ENCODE data around the gene KDM1A.
"Not testable (repeated sequence)": the region's sequence is repeated elsewhere in the genome, so short reads cannot be mapped to it uniquely, and the experiment has no call there.

KDM1A gene

DNA sequence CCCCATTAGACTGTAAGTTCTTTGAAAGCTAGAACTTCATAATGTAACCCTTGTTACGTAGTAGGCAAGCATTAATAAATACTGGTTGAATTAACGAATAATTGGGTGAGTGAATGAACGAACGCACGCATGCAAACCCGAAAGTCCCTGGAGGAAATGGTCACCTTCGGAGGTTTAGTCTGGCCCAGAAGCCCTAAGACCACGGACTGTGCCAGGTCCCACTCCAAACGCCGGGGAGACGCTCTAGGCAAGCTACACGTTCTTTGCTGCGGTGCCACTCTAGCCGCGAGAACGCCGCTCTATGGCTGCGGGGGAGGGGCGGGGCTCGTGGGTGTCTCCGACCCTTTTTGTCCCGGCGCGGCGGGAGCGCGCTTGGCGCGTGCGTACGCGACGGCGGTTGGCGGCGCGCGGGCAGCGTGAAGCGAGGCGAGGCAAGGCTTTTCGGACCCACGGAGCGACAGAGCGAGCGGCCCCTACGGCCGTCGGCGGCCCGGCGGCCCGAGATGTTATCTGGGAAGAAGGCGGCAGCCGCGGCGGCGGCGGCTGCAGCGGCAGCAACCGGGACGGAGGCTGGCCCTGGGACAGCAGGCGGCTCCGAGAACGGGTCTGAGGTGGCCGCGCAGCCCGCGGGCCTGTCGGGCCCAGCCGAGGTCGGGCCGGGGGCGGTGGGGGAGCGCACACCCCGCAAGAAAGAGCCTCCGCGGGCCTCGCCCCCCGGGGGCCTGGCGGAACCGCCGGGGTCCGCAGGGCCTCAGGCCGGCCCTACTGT is at the start of gene KDM1A:
TSS of gene KDM1A (plus strand) at position 375 of the 769 bp plus-strand sequence. CDS start at position 504, 129 bp downstream.
- peak; percentile 87 for DNase-seq (ENCODE audit: low read depth, low spot score)

DNA sequence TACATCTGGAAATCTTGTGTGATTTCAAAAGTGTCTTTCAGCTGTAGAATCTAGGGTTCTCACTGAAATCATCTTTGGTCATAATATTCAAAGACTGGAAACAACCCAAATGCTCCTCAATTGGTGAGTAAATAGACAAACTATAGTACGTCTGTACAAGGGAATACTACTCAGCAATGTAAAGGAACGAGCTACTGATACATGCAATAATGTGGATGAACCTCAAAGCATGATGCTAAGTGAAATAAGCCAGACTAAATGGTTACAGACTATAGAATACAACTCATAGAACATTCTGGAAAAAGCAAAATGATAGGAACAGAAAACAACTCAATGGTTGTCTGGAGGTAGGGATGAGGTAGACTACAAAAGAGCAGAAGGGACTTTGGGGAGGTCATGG is 49.2 kb upstream of the KDM1A start:
- DNase-seq (ENCODE audit: low read depth, low spot score): no peak

DNA sequence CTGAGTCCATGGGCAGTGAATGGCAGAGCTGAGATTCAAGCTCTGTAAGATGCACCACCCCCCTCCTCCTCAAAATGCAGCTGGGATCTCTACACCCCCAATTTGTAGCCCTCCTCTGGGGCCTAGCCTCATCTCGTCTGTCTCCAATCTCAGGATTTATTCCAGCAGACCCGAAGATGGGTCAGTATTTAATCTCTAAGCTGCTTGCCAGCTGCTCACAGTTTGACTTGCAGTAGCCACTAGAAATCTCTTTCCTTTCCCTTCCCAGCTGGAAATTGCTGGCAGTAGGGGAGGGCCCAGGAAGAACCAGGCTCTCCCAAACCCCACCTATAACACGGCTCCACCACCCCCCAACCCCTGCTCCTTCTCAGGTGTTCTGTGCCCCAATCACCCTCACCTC is 48.1 kb upstream of the KDM1A start:
- no peak for DNase-seq (ENCODE audit: low read depth, low spot score)

DNA sequence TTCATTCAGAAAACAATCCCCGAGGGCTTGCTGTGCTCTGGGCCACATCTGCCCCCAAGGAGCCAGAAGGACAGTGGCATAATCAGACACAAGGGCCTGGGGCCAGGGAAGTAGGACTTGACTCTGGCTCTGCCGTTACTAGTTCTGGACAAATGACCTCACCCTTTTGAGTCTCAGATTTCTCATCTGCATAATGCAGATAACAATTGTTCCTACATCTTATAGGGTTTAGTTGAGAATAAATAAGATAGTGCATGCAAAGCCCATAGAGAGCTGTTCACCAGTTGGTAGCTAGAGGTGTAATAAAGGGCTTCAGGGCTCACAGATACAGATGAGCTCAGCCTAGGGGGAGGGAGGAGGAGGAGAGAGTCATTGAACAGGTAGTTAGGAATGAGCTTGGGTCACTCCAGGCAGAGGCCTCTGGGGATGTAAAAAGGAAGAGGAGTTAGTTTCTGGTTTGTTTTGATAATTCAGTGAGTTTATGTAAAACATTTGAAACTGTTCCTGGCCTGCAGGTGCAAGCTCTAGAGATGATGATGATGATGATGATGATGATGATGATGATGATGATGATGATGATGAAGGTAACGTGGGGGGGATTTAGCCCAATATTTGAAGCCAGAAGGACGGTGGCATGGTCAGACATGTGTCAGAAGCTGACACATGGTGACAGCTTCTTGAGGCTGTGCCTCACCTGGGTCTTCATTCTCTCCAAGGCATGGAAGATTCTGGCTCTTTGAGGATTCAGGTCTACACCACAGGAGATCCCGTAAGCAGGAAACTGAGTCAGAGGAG is 47.5 kb upstream of the KDM1A start:
- DNase-seq (ENCODE audit: low read depth, low spot score): no peak

DNA sequence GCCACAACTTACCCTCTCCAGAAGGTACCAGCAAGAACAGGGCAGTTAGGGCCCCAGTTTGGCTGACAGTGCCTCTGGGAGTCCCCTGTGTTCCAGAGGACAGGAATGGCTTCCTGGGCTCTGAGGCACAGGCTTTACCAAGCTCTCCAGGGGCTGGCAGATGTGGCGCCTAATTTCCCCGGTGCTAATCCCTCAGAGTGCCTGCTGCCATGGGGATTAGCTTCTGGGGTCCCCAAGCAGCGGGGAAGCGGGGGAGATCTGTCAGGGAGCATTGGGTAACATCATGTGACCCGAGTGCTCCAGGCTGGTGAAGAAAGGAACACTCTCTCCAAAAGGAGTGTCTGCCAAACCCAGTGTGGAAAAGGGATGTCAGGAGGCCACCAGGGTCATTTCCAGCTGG is 46.5 kb upstream of the KDM1A start, which contains the start of gene LACTBL1:
TSS of gene LACTBL1 (minus strand) at position 107 of the 400 bp plus-strand sequence. CDS start 550 bp downstream, outside the sequence.
- DNase-seq (ENCODE audit: low read depth, low spot score): no peak

DNA sequence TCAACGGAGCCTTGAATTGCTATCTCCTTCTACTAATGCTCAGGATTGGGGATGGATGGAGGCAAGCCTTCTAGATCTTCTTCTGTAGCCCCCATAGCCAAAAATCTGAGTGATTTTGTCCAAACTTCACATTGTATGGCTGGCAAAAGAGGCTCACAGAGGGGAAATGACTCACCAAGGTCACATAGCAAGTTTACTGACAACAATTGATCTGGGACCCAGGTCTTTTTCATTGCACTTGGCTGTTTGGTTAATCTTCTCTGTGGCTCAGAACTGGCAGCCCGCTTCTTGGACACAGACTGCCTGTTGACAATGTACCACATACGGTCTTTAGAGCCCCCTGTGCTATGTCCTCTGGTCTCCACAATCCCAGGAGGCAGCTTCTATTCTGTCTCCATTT is 43.6 kb upstream of the KDM1A start:
- DNase-seq (ENCODE audit: low read depth, low spot score): no peak

DNA sequence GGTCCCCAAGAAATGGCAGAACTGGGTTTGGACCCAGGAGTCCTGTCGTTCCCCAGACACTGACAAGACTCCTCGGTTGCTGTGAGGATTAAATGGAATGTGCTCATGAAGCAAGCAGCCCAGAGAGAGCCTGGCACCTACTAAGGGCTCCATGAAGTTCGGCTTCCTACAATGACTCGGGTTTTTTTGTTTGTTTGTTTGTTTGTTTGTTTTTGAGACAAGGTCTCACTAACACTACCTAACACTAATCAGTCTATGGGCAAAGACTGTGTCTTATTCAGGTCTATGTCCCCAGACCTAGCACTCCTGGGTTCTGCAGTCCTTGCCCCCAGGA is 43.2 kb upstream of the KDM1A start:
- no peak for DNase-seq (ENCODE audit: low read depth, low spot score)

DNA sequence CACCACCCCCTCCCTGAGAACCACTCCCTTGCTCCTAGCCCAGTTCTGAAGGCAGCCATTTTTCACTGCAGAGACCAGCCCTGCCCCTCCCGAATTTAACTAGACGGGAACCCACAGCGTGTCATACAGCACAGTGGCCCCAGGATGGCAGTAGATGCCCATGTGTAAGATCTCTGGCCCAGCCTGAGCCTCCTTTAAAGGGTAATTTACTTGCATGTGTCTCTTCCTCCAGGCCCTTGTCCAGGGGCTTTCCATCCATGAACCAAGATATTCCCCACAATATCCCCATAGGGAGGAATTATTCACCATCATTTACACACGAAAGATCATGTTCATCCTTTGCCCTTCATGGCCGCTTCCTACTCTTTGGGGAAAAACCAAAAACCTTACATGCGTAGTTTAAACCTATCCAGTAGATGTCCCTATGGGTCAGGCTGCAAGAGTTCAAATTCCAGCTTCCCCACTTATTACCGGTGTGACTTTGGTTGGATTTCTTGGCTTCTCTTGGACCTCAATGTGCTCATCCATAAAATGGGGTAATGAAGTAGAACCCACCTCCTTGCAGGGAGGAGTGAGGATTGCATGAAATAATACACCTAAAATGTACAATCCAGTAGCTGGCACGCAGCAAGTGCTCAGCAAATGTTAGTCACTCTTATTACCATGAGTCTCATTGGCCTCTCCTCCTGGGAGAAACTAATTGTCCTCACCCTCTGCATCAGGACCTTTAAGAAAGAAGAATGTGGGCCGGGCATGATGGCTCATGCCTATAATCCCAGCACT is 42.6 kb upstream of the KDM1A start:
- peak; percentile 61 for DNase-seq (ENCODE audit: low read depth, low spot score)

DNA sequence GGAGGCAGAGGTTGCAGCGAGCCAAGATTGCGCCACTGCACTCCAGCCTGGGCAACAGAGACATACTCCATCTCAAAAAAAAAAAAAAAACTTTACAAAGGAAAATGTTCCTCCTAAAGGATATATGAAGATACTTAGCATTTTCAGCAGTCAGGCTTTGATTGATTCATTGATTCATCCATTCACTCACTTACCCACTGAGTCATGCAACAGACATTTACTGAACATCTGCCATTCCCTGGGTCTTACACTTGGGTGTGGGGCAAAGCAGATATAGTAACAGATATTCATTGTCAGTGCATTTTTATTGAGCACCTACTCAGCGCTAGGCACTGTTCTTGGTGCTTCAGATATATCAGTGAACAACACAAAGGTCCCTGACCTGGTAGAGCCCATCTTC is 41.0 kb upstream of the KDM1A start:
- DNase-seq (ENCODE audit: low read depth, low spot score): no peak

DNA sequence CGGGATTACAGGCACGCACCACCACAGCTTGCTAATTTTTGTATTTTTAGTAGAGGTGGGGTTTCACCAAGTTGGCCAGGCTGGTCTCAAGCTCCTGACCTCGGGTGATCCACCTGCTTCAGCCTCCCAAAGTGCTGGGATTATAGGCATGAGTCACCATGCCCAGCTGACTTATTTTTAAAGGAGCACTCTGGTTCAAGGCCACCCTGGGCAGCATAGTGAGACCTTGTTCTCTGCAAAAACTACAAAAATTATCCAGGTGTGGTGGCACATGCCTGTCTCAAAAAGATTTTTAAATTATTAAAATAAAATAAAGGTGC is 38.8 kb upstream of the KDM1A start:
- DNase-seq (ENCODE audit: low read depth, low spot score): not testable (repeated sequence)

DNA sequence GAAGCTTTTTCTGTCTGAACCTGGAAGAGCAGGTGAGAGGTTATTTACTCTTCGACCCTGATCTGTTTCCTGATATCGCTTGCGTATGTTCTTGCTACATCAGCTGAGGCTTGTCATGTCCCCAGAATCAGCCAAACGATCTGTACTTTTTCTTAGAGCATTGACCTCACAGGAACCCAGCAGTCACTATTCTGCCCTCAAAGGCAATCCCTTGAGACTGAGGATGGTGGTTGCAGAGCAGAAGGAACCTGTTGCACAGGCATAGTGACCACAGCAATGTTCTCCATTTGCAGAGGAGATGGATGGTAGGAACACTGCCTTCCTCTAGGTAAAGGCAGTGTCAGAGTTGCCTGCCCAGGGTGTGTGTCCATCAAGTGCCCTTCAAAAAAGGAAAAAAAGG is 35.3 kb upstream of the KDM1A start:
- no peak for DNase-seq (ENCODE audit: low read depth, low spot score)

DNA sequence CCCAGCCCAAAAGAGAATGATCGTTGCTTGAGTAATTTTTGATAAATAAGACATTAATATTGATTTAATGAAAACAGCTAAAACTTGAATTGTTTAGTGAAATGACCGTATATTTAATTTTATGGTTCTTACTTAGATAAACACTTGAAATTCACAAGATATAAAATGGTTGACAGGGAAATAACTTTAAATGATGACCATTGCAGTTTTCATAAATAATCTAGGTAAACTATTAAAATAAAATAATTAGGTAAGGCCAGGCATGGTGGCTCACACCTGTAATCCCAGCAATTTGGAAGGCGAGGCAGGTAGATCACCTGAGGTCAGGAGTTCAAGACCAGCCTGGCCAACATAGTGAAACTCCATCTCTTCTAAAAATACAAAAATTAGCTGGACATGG is 26.9 kb upstream of the KDM1A start:
- DNase-seq (ENCODE audit: low read depth, low spot score): not testable (repeated sequence)

DNA sequence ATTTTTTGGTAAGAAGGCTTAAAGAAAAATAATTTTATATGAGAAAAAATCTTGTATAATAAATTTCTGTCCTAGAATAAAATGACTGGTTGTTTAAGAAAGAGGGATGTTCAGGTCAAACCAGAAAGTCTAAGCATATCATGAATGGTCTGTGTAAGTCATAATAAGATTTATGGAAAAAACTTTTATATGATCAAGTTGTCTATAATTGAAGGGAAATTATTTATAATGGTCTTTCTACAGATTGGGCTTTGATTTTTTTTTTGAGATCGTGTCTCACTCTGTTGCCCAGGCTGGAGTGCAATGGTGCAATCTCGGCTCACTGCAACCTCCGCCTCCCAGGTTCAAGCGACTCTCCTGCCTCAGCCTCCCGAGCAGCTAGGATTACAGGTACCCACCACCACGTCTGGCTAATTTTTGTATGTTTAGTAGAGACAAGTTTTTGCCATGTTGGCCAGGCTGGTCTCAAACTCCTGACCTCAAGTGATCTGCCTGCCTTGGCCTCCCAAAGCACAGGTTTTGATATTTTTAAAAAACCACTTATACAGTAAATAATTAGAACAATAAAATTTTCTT is 26.0 kb upstream of the KDM1A start:
- not testable (repeated sequence) for DNase-seq (ENCODE audit: low read depth, low spot score)

DNA sequence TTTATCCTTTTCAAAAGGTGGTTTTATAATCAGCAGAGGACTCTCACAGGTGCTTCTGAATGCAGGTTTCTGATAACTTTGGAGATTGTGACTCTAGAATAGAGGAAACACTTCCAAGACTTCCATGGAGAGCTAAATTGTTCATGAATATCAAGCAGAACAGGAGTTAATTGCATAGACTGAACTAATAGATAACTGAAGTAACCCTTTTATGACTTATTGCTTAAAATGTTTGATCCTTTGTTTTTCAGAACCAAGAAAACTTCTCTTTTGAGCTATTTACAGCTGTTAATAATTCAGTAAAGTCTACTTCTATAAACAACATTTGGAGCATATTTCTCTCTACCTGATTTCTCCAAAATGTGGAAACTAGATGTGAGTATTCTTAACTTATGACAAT is 23.5 kb upstream of the KDM1A start:
- no peak for DNase-seq (ENCODE audit: low read depth, low spot score)

DNA sequence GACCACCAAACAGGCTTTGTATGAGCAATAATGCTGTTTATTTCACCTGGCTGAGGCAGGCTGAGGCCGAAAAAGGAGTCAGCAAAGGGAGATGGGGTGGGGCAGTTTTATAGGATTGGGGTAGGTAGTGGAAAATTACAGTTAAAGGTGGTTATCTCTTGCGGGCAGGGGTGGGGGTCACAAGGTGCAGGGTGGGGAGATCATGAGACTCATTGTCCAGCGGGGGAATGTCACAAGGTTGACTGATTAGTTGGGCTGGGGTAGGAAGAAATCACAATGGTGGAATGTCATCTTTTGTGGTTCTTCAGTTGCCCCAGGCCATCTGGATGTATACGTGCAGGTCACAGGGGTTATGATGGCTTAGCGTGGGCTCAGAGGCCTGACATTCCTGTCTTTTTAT is 21.7 kb upstream of the KDM1A start:
- not testable (repeated sequence) for DNase-seq (ENCODE audit: low read depth, low spot score)

DNA sequence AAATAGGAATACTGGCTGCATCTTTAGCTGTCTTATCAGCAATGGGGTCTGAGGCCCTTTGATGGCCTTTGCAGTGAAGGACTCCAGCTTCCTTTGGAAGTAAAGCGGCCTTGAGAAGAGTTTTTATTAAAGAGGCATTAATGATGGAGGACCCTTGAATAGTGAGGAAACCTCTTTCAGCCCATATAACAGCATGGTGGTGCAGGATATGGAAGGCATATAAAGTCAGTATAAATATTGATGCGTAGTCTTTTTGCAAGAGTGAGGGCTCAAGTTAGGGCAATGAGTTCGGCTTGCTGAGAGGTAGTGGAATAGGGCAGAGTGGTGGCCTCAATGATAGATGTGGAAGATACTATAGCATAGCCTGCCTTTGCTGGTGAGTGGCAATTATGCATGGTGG is 19.1 kb upstream of the KDM1A start:
- not testable (repeated sequence) for DNase-seq (ENCODE audit: low read depth, low spot score)

DNA sequence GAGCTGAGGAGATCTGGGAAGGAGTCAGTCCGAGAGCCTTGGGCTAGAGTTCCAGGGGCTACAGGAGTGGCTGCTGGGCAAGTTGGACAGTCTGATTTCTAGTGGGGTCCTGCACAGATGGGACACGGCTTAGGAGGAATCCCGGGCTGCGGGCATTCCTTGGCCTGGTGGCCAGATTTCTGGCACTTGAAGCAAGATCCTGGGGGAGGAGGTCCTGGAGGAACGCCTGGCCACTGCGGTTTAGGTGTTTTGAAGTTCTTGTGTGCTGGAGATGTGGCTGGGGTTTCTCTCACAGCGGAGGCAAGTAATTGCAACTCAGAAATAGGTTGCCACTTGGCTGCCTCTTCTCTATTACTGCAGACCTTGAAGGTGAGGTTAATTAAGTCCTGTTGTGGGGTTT is 17.1 kb upstream of the KDM1A start:
- DNase-seq (ENCODE audit: low read depth, low spot score): not testable (repeated sequence)

DNA sequence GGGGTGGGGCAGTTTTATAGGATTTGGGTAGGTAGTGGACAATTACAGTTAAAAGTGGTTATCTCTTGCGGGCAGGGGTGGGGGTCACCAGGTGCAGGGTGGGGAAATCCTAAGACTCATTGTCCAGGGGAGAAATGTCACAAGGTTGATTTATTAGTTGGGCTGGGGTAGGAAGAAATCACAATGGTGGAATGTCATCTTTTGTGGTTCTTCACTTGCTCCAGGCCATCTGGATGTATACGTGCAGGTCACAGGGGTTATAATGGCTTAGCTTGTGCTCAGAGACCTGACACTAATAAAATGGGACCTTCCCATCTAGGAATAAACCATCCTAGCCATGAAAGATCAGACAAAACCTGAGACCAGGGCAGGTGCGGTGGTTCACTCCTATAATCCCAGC is 15.2 kb upstream of the KDM1A start:
- DNase-seq (ENCODE audit: low read depth, low spot score): no peak

DNA sequence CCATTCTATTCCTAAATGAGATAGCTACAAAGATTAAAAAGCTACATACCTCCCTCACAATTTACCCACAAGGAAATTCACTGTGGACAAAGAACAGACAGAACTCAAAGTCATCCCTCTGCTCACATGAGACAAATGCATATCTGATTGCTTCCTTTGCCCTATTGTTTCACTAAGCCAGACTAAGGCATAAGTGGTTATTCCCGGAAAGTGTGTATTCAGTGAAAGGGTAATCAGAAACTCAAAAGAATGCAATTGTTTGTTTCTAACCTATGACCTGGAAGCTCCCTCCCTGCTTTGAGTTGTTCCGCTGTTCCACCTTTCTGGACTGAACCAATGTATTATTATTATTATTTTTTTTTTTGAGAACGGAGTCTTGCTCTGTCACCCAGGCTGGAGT is 14.5 kb upstream of the KDM1A start:
- DNase-seq (ENCODE audit: low read depth, low spot score): not testable (repeated sequence)

DNA sequence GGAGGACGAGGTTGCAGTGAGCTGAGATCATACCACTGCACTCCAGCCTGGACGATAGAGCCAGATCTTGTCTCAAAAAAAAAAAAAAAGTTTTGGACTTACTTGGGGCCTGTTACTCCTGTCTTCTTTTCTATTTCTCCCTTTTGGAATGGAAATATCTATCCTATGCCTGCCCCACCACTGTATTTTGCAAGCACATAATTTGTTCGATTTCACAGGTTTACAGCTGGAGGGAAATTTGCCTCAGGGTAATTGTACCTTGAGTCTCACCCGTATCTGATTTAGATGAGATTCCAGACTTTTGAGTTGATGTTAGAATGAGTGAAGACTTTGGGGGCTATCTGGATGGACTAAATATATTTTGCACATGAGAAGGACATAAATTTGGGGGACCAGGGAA is 12.2 kb upstream of the KDM1A start:
- DNase-seq (ENCODE audit: low read depth, low spot score): no peak

DNA sequence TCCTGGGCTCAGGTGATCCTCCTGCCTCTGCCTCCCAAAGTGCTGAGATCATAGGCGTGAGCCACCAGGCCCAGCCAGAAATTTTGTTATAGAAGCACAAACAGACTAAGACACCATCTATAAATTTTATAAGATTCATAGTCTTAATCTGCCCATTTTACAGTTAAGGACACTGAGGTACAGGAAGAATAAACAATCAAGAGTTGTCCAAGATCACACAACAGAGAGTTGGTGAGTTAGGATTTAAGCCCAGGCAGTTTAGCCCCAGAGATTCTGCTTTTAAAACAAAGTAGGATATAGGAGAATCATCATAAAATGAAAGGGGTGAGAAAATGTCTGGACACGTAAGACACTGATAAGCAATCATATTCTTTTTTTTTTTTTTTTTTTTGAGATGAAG is 10.4 kb upstream of the KDM1A start:
- DNase-seq (ENCODE audit: low read depth, low spot score): no peak

DNA sequence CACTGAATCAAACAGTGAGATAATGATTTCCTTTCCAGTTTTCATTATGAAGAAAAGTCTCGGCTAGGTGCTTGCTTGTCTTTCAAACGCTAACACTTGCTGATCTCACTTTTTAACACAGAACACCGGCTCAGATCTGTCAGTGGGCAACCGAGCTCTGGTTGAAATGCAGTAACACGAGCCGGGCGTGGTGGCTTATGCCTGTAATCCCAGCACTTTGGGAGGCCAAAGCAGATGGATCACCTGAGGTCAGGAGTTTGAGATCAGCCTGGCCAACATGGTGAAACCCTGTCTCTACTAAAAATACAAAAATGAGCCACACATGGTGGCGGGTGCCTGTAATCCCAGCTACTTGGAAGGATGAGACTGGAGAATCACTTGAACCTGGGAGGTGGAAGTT is 9.2 kb upstream of the KDM1A start:
- not testable (repeated sequence) for DNase-seq (ENCODE audit: low read depth, low spot score)

All from brain pericyte (primary cell).